ENCODE results near the gene FGF14.

FGF14 gene

DNA sequence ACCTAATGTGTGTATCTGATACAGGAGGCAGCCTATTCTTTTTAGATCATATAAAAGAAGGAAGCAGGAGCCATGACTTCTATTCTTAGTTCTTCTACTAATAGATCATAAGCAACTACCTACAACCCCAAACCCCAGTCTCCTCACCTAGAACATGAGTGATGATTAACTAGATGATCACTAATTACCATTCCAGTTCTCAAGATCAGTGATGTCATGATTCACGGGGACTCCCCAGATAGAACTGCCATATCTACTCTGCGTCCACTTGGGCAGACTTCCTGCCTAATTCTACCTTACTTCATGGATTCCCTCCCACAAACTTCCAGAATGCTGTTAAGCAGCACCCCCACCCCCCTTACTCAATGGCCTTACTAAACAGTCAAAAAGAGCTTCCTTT lies 380.1 kb downstream of the FGF14 start:
- Histone ChIP-seq H3K4me2 (ENCODE audit: insufficient read depth, low read length, poor library complexity, severe bottlenecking) (no peak overlapping the region), H3K4me3 (ENCODE audit: low read length in 2 of 2) (no peak overlapping the region), H2BK120ac (ENCODE audit: low read depth, low read length) (no peak overlapping the region), H3K9ac (ENCODE audit: low read depth, low read length, poor library complexity) (no peak overlapping the region), H3K14ac (ENCODE audit: low read length) (no peak overlapping the region), H2AK5ac (ENCODE audit: low read depth, low read length) (no peak overlapping the region), H3K4me1 (ENCODE audit: control insufficient read depth in 2 of 2, insufficient read depth in 1 of 2, low read depth in 1 of 2, low read length in 2 of 2) (no peaks in the 10 kb centered on the region), H4K91ac (ENCODE audit: low read depth, low read length, poor library complexity) (no peak overlapping the region), H4K8ac (ENCODE audit: low read depth, low read length) (no peak overlapping the region), H3K23ac (ENCODE audit: low read depth, low read length, poor library complexity) (no peak overlapping the region), H2AFZ (ENCODE audit: low read length) (no peak overlapping the region), H2BK15ac (ENCODE audit: low read length) (no peak overlapping the region), H3K4ac (ENCODE audit: low read length) (no peak overlapping the region), H2BK12ac (ENCODE audit: low read length) (no peak overlapping the region), H3K79me1 (ENCODE audit: low read depth, low read length) (no peaks in the 10 kb centered on the region), H3K9me3 (replicated peaks in 1 of 2; ENCODE audit: control insufficient read depth in 2 of 2, insufficient read depth in 1 of 2, low read depth in 1 of 2, low read length in 2 of 2) (peaks cover 0 to 22% of the 10 kb centered on the region in 2 donors), H2BK5ac (ENCODE audit: low read length) (no peak overlapping the region), H3K27me3 (ENCODE audit: control insufficient read depth in 3 of 3, insufficient read depth in 3 of 3, low read depth in 1 of 3, low read length in 3 of 3) (no peaks in the 10 kb centered on the region), H3K27ac (replicated peaks; ENCODE audit: low read length) (no peak overlapping the region), H3K18ac (ENCODE audit: low read length) (no peak overlapping the region), H3K36me3 (replicated peaks in 1 of 2; ENCODE audit: control insufficient read depth in 2 of 2, insufficient read depth in 2 of 2, low read length in 2 of 2) (no peaks in the 10 kb centered on the region)
- WGBS, 2 donors (ENCODE audit: extremely low coverage in 2 of 2, insufficient read length in 2 of 2, insufficient replicate concordance in 1 of 2): no CpG with 5 or more reads among the region's 2 CpGs
- DNase-seq (ENCODE audit: low spot score): no peak

DNA sequence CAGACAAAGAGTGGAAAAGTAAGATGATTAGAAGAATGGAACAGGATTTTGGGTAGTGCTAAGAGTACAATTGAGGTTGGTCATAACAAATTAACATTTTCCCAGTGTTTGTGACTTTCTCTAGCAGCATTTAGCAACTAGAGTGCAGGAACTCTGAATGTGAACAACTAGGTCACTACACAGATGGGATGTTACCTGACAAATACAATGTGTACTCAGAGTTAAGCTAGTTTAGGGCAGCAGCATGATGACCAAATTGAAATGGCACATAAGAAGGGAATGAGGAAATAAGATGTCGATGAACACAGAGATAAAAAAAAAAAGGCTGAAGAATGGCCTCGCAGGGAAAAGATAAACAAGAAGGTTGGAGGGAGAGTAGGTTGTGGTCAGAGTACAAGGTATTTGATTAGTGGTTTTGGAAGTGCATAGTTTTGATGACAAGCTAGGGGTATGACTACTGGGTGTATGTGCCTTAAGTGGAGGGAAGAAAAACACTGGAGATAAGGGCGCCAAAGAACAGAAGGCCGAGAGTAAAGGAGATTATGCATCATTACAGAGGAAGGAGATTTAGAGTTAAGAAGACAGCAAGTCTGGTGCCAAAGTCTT lies 381.1 kb downstream of the FGF14 start:
- Histone ChIP-seq H3K9ac (ENCODE audit: low read depth, low read length, poor library complexity) (no peak overlapping the region), H2BK120ac (ENCODE audit: low read depth, low read length) (no peak overlapping the region), H3K18ac (ENCODE audit: low read length) (no peak overlapping the region), H3K27ac (replicated peaks; ENCODE audit: low read length) (no peak overlapping the region), H3K14ac (ENCODE audit: low read length) (no peak overlapping the region), H3K79me1 (ENCODE audit: low read depth, low read length) (no peaks in the 10 kb centered on the region), H4K91ac (ENCODE audit: low read depth, low read length, poor library complexity) (no peak overlapping the region), H2BK15ac (ENCODE audit: low read length) (no peak overlapping the region), H3K27me3 (ENCODE audit: control insufficient read depth in 3 of 3, insufficient read depth in 3 of 3, low read depth in 1 of 3, low read length in 3 of 3) (no peaks in the 10 kb centered on the region), H3K23ac (ENCODE audit: low read depth, low read length, poor library complexity) (no peak overlapping the region), H3K4me1 (ENCODE audit: control insufficient read depth in 2 of 2, insufficient read depth in 1 of 2, low read depth in 1 of 2, low read length in 2 of 2) (no peaks in the 10 kb centered on the region), H2AFZ (ENCODE audit: low read length) (no peak overlapping the region), H2BK5ac (ENCODE audit: low read length) (no peak overlapping the region), H3K4me3 (ENCODE audit: low read length in 2 of 2) (no peak overlapping the region), H2AK5ac (ENCODE audit: low read depth, low read length) (no peak overlapping the region), H3K36me3 (replicated peaks in 1 of 2; ENCODE audit: control insufficient read depth in 2 of 2, insufficient read depth in 2 of 2, low read length in 2 of 2) (no peaks in the 10 kb centered on the region), H3K9me3 (replicated peaks in 1 of 2; ENCODE audit: control insufficient read depth in 2 of 2, insufficient read depth in 1 of 2, low read depth in 1 of 2, low read length in 2 of 2) (peaks cover 0 to 27% of the 10 kb centered on the region in 2 donors), H3K4me2 (ENCODE audit: insufficient read depth, low read length, poor library complexity, severe bottlenecking) (no peak overlapping the region), H4K8ac (ENCODE audit: low read depth, low read length) (no peak overlapping the region), H3K4ac (ENCODE audit: low read length) (no peak overlapping the region), H2BK12ac (ENCODE audit: low read length) (no peak overlapping the region)
- no peak for DNase-seq (ENCODE audit: low spot score)
- no CpG with 5 or more reads among the region's 4 CpGs for WGBS, 2 donors (ENCODE audit: extremely low coverage in 2 of 2, insufficient read length in 2 of 2, insufficient replicate concordance in 1 of 2)

DNA sequence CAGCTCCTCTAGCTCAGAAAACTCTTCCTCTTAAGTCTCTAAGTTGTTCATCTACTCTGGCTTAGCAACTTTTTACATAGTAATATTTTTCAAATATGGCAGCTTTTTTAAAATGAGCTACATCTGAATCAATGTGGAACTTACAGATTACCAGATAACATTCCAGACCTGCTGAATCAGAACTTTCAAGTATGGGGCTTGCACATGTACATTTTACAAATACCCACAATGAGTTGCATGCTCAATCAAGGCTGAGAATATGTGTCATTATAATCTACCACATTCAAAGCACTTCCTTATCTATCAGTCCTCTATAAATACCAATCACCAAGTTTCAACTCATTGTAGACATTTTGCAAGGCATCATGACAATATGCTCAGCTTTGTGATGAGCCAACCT lies 383.1 kb downstream of the FGF14 start:
- H3K4ac ChIP-seq (ENCODE audit: low read length): no peak overlapping the region
- H2BK15ac ChIP-seq (ENCODE audit: low read length): no peak overlapping the region
- peaks cover 0 to 27% of the 10 kb centered on the region in 2 donors for H3K9me3 ChIP-seq (replicated peaks in 1 of 2; ENCODE audit: control insufficient read depth in 2 of 2, insufficient read depth in 1 of 2, low read depth in 1 of 2, low read length in 2 of 2)
- H2BK12ac ChIP-seq (ENCODE audit: low read length): no peak overlapping the region
- H3K23ac ChIP-seq (ENCODE audit: low read depth, low read length, poor library complexity): no peak overlapping the region
- no peak overlapping the region for H3K4me2 ChIP-seq (ENCODE audit: insufficient read depth, low read length, poor library complexity, severe bottlenecking)
- no peak overlapping the region for H2AK5ac ChIP-seq (ENCODE audit: low read depth, low read length)
- H3K4me3 ChIP-seq (ENCODE audit: low read length in 2 of 2): no peak overlapping the region
- H3K4me1 ChIP-seq (ENCODE audit: control insufficient read depth in 2 of 2, insufficient read depth in 1 of 2, low read depth in 1 of 2, low read length in 2 of 2): no peaks in the 10 kb centered on the region
- H3K18ac ChIP-seq (ENCODE audit: low read length): no peak overlapping the region
- no peaks in the 10 kb centered on the region for H3K79me1 ChIP-seq (ENCODE audit: low read depth, low read length)
- H3K36me3 ChIP-seq (replicated peaks in 1 of 2; ENCODE audit: control insufficient read depth in 2 of 2, insufficient read depth in 2 of 2, low read length in 2 of 2): no peaks in the 10 kb centered on the region
- H2BK5ac ChIP-seq (ENCODE audit: low read length): no peak overlapping the region
- H3K27ac ChIP-seq (replicated peaks; ENCODE audit: low read length): no peak overlapping the region
- H2AFZ ChIP-seq (ENCODE audit: low read length): no peak overlapping the region
- no peak overlapping the region for H4K91ac ChIP-seq (ENCODE audit: low read depth, low read length, poor library complexity)
- no peak overlapping the region for H4K8ac ChIP-seq (ENCODE audit: low read depth, low read length)
- DNase-seq (ENCODE audit: low spot score): no peak
- no peak overlapping the region for H2BK120ac ChIP-seq (ENCODE audit: low read depth, low read length)
- H3K27me3 ChIP-seq (ENCODE audit: control insufficient read depth in 3 of 3, insufficient read depth in 3 of 3, low read depth in 1 of 3, low read length in 3 of 3): no peaks in the 10 kb centered on the region
- no peak overlapping the region for H3K9ac ChIP-seq (ENCODE audit: low read depth, low read length, poor library complexity)
- H3K14ac ChIP-seq (ENCODE audit: low read length): no peak overlapping the region

DNA sequence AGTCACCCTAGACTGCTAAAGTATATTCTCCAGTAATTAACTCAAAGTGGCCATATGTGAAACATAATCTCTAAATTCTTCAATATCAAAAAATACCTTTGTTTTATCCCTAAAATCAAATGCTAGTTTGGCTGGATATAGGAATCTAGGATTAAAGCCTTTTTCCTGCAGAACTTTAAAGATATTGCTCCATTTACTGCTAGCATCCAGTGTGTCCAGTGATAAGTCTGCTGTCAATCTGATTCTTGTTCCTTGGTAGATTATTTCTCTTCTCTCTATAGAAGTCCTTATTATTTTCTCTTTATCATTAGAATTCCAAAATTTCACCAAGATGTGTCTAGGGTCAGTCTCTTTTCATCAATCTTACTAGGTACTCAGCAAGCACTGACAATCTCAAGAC lies 384.6 kb downstream of the FGF14 start:
- Histone ChIP-seq H3K4ac (ENCODE audit: low read length) (no peak overlapping the region), H2AFZ (ENCODE audit: low read length) (no peak overlapping the region), H3K27ac (replicated peaks; ENCODE audit: low read length) (no peak overlapping the region), H3K23ac (ENCODE audit: low read depth, low read length, poor library complexity) (no peak overlapping the region), H3K14ac (ENCODE audit: low read length) (no peak overlapping the region), H3K79me1 (ENCODE audit: low read depth, low read length) (no peaks in the 10 kb centered on the region), H4K8ac (ENCODE audit: low read depth, low read length) (no peak overlapping the region), H2BK5ac (ENCODE audit: low read length) (no peak overlapping the region), H2AK5ac (ENCODE audit: low read depth, low read length) (no peak overlapping the region), H2BK15ac (ENCODE audit: low read length) (no peak overlapping the region), H3K4me3 (ENCODE audit: low read length in 2 of 2) (no peak overlapping the region), H3K4me1 (ENCODE audit: control insufficient read depth in 2 of 2, insufficient read depth in 1 of 2, low read depth in 1 of 2, low read length in 2 of 2) (peaks cover 0 to 2% of the 10 kb centered on the region in 2 donors), H3K27me3 (ENCODE audit: control insufficient read depth in 3 of 3, insufficient read depth in 3 of 3, low read depth in 1 of 3, low read length in 3 of 3) (no peaks in the 10 kb centered on the region), H3K36me3 (replicated peaks in 1 of 2; ENCODE audit: control insufficient read depth in 2 of 2, insufficient read depth in 2 of 2, low read length in 2 of 2) (no peaks in the 10 kb centered on the region), H2BK12ac (ENCODE audit: low read length) (no peak overlapping the region), H3K9ac (ENCODE audit: low read depth, low read length, poor library complexity) (no peak overlapping the region), H3K4me2 (ENCODE audit: insufficient read depth, low read length, poor library complexity, severe bottlenecking) (no peak overlapping the region), H3K18ac (ENCODE audit: low read length) (no peak overlapping the region), H2BK120ac (ENCODE audit: low read depth, low read length) (no peak overlapping the region), H3K9me3 (replicated peaks in 1 of 2; ENCODE audit: control insufficient read depth in 2 of 2, insufficient read depth in 1 of 2, low read depth in 1 of 2, low read length in 2 of 2) (peaks cover 0 to 27% of the 10 kb centered on the region in 2 donors), H4K91ac (ENCODE audit: low read depth, low read length, poor library complexity) (no peak overlapping the region)
- DNase-seq (ENCODE audit: low spot score): no peak

All from neuronal stem cell (in vitro differentiated cells).